ENCODE results near the gene COX7C.

- no peak for TF ChIP-seq CTCF (IDR thresholded peaks at IDR 0.05)
- no peak for TF ChIP-seq EZH2phosphoT487 (IDR thresholded peaks at IDR 0.05)
- TF ChIP-seq EZH2 (IDR thresholded peaks at IDR 0.05), result no peak
These were observed 47.2 kb upstream of the COX7C start for GRCh38 chr5:86570427-86571083.

Data from neural progenitor cell (in vitro differentiated cells).